H1 (cell line): Measurements from ENCODE around the gene COL4A4. TPM values are rescaled to one million over a fixed set of nuclear protein-coding genes. Genes with fewer than 3 reads are reported as not detected.

Experiments
- CBX5 ChIP-seq: fragments of 300-800, 300-1000 bp; sonication (generic); IDR thresholded peaks from 2 replicates; pipeline ENCODE4 v1.7.1; 2016; ENCODE audit warnings: antibody characterized with exemption, low read length, low read depth
- EGR1 ChIP-seq: IDR thresholded peaks from 2 replicates; pipeline ENCODE4 v1.6.1; 2011; ENCODE audit warnings: low read depth, low read length, borderline replicate concordance
- FOSL1 ChIP-seq: IDR thresholded peaks from 2 replicates; pipeline ENCODE4 v1.6.1; 2011; ENCODE audit warnings: mild to moderate bottlenecking, low read depth, low read length, moderate library complexity; ENCODE audit not compliant: insufficient read depth
- GABPA ChIP-seq: IDR thresholded peaks from 2 replicates; pipeline ENCODE4 v1.6.1; 2011; ENCODE audit warnings: mild to moderate bottlenecking, low read length, moderate library complexity, borderline replicate concordance; ENCODE audit not compliant: insufficient read depth
- POU5F1 ChIP-seq: IDR thresholded peaks from 2 replicates; pipeline ENCODE4 v1.6.1; 2011; ENCODE audit warnings: low read depth, mild to moderate bottlenecking, low read length, moderate library complexity
- RNF2 ChIP-seq: fragments of 200-900, 300-1000 bp; sonication (generic); IDR thresholded peaks from 2 replicates; pipeline ENCODE4 v1.7.1; 2016; ENCODE audit warnings: borderline replicate concordance, low read depth, mild to moderate bottlenecking, antibody characterized with exemption, low read length; ENCODE audit not compliant: poor library complexity, severe bottlenecking; ENCODE audit errors: missing control alignments
- SP1 ChIP-seq: IDR thresholded peaks from 2 replicates; pipeline ENCODE4 v1.6.1; 2011; ENCODE audit warnings: low read depth, low read length
- SUZ12 ChIP-seq: fragments of 200-600 bp; sonication (generic); IDR thresholded peaks from 2 replicates; pipeline ENCODE4 v1.6.1; 2012; ENCODE audit warnings: mild to moderate bottlenecking, inconsistent platforms, low read length, moderate library complexity, mixed read lengths
- polyA plus RNA-seq, 7 experiments: library from polyadenylated mRNA; depleted of rRNA in 3 of 7; stranded (reverse) in 5 of 7; unstranded in 2 of 7; fragments of >200 nt in 5 of 7; fragments of 200-250 nt in 2 of 7; gene quantifications; 1 replicate in 5 of 7; 2 replicates in 1 of 7; 4 replicates in 1 of 7; pipeline versions ENCODE4 v1.2.1 to v1.2.3, GENCODE V29; 2011 to 2013; ENCODE audit warnings: missing spikeins in 2 of 7, mixed read lengths in 2 of 7
- total RNA-seq: library from RNA; stranded (reverse); fragmentation: NEBNext Ultra II Directional; extraction: Animal tissue kit (Norgen Biotek cat#: 25700); gene quantifications from 2 replicates; pipeline ENCODE4 v1.2.1, GENCODE V29; 2021
- TF ChIP-seq, protein P1 (sequence below): fragments of 300-600 bp; sonication (generic); IDR thresholded peaks from 2 replicates; pipeline ENCODE4 v1.7.1; 2012; ENCODE audit warnings: low read length, moderate library complexity, mild to moderate bottlenecking, inconsistent platforms; ENCODE audit not compliant: insufficient replicate concordance

The COL4A4 gene
- total and polyA plus RNA-seq, 2 of the 8 experiments (the other 6 are each of a cell fraction or from before 2014, with no cell fraction given): 0.33 to 1.7 TPM

DNA sequence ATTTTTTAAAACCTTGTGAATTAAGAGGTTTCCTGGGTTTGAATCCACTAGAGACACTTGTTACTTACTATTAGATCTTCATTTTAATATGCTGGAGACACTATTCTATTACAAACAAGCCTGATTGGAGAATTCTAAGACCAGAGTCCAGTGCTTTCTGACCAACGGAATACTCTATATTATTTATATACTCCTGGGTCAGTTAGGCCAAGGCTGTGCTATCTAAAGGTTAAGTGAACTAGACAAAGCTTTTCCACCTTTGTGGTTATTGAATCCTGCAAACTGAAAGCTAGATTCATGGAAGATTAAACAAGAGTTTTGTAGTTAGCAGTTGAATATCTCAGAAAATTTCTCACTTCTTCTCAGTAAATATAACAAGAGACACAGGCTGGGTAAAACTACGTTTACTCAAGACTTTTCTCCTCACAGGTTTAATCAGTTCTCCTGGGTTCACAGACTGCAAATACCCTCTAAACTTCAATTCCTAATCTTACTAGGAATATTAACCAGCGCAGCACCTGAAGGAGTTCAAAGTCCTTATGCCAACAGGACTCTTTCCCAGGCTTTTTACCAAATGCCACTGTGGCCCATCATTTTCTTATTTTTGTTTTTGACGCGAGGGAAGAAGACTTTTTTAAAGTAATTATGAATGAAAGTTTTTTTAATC is 66.4 kb downstream of the COL4A4 start (continued):
- no peak for TF ChIP-seq GABPA
- TF ChIP-seq SUZ12: no peak
- TF ChIP-seq RNF2: no peak
- TF ChIP-seq POU5F1: no peak
- TF ChIP-seq, protein P1, sequence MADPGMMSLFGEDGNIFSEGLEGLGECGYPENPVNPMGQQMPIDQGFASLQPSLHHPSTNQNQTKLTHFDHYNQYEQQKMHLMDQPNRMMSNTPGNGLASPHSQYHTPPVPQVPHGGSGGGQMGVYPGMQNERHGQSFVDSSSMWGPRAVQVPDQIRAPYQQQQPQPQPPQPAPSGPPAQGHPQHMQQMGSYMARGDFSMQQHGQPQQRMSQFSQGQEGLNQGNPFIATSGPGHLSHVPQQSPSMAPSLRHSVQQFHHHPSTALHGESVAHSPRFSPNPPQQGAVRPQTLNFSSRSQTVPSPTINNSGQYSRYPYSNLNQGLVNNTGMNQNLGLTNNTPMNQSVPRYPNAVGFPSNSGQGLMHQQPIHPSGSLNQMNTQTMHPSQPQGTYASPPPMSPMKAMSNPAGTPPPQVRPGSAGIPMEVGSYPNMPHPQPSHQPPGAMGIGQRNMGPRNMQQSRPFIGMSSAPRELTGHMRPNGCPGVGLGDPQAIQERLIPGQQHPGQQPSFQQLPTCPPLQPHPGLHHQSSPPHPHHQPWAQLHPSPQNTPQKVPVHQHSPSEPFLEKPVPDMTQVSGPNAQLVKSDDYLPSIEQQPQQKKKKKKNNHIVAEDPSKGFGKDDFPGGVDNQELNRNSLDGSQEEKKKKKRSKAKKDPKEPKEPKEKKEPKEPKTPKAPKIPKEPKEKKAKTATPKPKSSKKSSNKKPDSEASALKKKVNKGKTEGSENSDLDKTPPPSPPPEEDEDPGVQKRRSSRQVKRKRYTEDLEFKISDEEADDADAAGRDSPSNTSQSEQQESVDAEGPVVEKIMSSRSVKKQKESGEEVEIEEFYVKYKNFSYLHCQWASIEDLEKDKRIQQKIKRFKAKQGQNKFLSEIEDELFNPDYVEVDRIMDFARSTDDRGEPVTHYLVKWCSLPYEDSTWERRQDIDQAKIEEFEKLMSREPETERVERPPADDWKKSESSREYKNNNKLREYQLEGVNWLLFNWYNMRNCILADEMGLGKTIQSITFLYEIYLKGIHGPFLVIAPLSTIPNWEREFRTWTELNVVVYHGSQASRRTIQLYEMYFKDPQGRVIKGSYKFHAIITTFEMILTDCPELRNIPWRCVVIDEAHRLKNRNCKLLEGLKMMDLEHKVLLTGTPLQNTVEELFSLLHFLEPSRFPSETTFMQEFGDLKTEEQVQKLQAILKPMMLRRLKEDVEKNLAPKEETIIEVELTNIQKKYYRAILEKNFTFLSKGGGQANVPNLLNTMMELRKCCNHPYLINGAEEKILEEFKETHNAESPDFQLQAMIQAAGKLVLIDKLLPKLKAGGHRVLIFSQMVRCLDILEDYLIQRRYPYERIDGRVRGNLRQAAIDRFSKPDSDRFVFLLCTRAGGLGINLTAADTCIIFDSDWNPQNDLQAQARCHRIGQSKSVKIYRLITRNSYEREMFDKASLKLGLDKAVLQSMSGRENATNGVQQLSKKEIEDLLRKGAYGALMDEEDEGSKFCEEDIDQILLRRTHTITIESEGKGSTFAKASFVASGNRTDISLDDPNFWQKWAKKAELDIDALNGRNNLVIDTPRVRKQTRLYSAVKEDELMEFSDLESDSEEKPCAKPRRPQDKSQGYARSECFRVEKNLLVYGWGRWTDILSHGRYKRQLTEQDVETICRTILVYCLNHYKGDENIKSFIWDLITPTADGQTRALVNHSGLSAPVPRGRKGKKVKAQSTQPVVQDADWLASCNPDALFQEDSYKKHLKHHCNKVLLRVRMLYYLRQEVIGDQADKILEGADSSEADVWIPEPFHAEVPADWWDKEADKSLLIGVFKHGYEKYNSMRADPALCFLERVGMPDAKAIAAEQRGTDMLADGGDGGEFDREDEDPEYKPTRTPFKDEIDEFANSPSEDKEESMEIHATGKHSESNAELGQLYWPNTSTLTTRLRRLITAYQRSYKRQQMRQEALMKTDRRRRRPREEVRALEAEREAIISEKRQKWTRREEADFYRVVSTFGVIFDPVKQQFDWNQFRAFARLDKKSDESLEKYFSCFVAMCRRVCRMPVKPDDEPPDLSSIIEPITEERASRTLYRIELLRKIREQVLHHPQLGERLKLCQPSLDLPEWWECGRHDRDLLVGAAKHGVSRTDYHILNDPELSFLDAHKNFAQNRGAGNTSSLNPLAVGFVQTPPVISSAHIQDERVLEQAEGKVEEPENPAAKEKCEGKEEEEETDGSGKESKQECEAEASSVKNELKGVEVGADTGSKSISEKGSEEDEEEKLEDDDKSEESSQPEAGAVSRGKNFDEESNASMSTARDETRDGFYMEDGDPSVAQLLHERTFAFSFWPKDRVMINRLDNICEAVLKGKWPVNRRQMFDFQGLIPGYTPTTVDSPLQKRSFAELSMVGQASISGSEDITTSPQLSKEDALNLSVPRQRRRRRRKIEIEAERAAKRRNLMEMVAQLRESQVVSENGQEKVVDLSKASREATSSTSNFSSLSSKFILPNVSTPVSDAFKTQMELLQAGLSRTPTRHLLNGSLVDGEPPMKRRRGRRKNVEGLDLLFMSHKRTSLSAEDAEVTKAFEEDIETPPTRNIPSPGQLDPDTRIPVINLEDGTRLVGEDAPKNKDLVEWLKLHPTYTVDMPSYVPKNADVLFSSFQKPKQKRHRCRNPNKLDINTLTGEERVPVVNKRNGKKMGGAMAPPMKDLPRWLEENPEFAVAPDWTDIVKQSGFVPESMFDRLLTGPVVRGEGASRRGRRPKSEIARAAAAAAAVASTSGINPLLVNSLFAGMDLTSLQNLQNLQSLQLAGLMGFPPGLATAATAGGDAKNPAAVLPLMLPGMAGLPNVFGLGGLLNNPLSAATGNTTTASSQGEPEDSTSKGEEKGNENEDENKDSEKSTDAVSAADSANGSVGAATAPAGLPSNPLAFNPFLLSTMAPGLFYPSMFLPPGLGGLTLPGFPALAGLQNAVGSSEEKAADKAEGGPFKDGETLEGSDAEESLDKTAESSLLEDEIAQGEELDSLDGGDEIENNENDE: no peak
- no peak for TF ChIP-seq EGR1
- TF ChIP-seq FOSL1: no peak
- TF ChIP-seq CBX5: no peak
- TF ChIP-seq SP1: no peak
